ENCODE results near the gene POLH. TPM values are rescaled to one million over a fixed set of nuclear protein-coding genes. Genes with fewer than 3 reads are reported as not detected.
A peak's percentile ranks its signal among the peaks of the same experiment; 100 is the strongest.
"Not testable (repeated sequence)": the region's sequence is repeated elsewhere in the genome, so short reads cannot be mapped to it uniquely, and the experiment has no call there.

The POLH gene
- 8.2 and 16.9 TPM in 2 replicates for total RNA-seq (2014; rRNA removed; shearing (Covaris generic))

- DNase-seq (ENCODE audit: low spot score): peak; percentile 90
- in situ Hi-C loops (cut with HindIII; ENCODE audit: low sequenced_read_pairs): no loop called here
These were observed at the start of gene POLH, which contains the start of gene XPO5 for GRCh38 chr6:43575772-43576551. Gene POLH, plus strand, starts transcription at chr6:43576185. Its CDS starts 6,135 bp downstream, at chr6:43582320. Gene XPO5, minus strand, starts transcription at chr6:43576038. Its CDS starts 174 bp downstream, at chr6:43575864.

DNA sequence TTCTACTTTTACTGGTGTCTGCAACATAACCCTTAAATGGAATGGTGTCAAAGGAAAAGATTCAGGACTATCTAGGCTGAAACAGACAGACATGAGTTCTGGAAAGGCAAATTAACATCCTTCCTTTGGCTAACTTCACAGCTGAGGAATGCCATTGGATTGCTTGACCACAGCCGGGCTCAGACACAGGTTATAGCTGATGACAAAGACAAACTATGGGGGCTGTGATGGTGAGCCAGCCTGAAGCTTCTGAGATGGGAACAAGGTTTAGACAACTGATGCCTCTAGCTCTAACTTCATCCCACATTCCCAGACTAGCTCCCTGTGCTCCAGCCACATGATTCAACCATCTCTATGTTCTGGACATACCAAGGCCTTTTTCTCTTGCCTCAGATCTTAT lies 43.8 kb upstream of the POLH start:
- in situ Hi-C loops (cut with HindIII; ENCODE audit: low sequenced_read_pairs): no loop called here
- no peak for DNase-seq (ENCODE audit: low spot score)

GRCh38 chr6:43538986-43539385 lies 37.0 kb upstream of the POLH start:
- DNase-seq (ENCODE audit: low spot score); in situ Hi-C loops (cut with HindIII; ENCODE audit: low sequenced_read_pairs): not testable (repeated sequence)

GRCh38 chr6:43539409-43539808 lies 36.6 kb upstream of the POLH start:
- DNase-seq (ENCODE audit: low spot score); in situ Hi-C loops (cut with HindIII; ENCODE audit: low sequenced_read_pairs): not testable (repeated sequence)

- DNase-seq (ENCODE audit: low spot score): no peak
- in situ Hi-C loops (cut with HindIII; ENCODE audit: low sequenced_read_pairs): no loop called here
These were observed 35.5 kb upstream of the POLH start for GRCh38 chr6:43540507-43540906.

- in situ Hi-C loops (cut with HindIII; ENCODE audit: low sequenced_read_pairs): no loop called here
- DNase-seq (ENCODE audit: low spot score): no peak
These were observed 34.1 kb upstream of the POLH start for GRCh38 chr6:43541774-43542471.

DNA sequence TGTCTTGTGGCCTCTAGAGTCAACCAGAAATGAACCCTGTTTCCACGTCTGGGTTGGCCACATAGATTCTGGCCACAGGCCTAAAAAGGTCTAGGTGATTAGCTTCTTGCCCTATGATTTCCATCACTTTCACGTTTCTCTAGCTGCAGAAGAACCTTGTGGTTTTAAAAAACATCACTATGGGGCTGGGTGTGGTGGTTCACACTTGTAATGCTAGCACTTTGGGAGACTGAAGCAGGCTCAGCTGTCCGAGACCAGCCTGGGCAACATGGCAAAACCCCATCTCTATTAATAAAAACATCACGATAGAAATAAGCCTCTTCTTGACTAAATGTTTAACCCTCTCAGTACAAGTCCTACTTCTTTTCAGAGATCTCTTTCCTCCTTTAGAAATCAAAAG lies 31.5 kb upstream of the POLH start:
- in situ Hi-C loops (cut with HindIII; ENCODE audit: low sequenced_read_pairs): no loop called here
- no peak for DNase-seq (ENCODE audit: low spot score)

GRCh38 chr6:43547222-43547621 lies 28.8 kb upstream of the POLH start:
- in situ Hi-C loops (cut with HindIII; ENCODE audit: low sequenced_read_pairs): no loop called here
- peak; percentile 17 for DNase-seq (ENCODE audit: low spot score)

- DNase-seq (ENCODE audit: low spot score); in situ Hi-C loops (cut with HindIII; ENCODE audit: low sequenced_read_pairs): not testable (repeated sequence)
These were observed 18.4 kb upstream of the POLH start for GRCh38 chr6:43557620-43558019.

GRCh38 chr6:43559328-43559727 lies 16.7 kb upstream of the POLH start:
- in situ Hi-C loops (cut with HindIII; ENCODE audit: low sequenced_read_pairs): no loop called here
- DNase-seq (ENCODE audit: low spot score): no peak

- no peak for DNase-seq (ENCODE audit: low spot score)
- in situ Hi-C loops (cut with HindIII; ENCODE audit: low sequenced_read_pairs): no loop called here
These were observed 5.0 kb upstream of the POLH start for GRCh38 chr6:43570876-43571441.

GRCh38 chr6:43572015-43572414 lies 4.0 kb upstream of the POLH start:
- in situ Hi-C loops (cut with HindIII; ENCODE audit: low sequenced_read_pairs): no loop called here
- DNase-seq (ENCODE audit: low spot score): no peak

DNA sequence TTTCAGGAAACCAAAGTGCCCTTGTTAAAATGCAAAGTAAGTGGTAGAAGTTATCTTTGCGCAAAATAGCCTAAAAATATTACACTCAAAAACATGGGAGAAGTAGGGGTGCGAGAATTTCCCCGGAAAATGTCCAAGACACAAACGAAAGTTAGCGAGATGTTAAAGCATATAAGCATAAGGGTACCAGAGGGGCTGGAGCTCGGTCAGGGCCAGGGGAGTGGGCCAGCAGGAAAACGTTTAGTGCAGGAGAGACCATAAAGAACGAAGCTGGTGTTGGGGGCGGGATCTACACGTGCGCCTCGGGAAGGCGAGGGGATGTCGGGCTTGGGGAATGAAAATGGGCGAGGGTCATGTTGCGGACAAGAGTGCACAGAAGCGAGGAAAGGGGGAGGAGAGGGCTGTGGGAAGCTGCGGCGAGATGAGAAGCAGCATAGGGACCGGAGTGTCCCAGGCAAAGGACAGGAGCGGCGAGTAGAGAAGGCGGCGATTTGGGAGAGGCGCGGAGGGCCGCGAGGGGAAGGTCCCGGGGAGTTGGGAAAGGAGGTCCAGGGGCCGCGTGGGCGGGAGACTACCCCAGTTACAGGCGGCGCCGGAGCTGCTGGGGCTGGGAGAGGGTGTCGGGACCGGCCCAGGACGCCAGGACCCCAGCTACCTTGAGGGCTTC lies 747 bp upstream of the POLH start:
- in situ Hi-C loops (cut with HindIII; ENCODE audit: low sequenced_read_pairs): no loop called here
- peak; percentile 2 for DNase-seq (ENCODE audit: low spot score)

- DNase-seq (ENCODE audit: low spot score): no peak
- in situ Hi-C loops (cut with HindIII; ENCODE audit: low sequenced_read_pairs): no loop called here
These were observed 2.8 kb downstream of the POLH start for GRCh38 chr6:43578748-43579147.

GRCh38 chr6:43579171-43579570 lies 3.2 kb downstream of the POLH start:
- no peak for DNase-seq (ENCODE audit: low spot score)
- in situ Hi-C loops (cut with HindIII; ENCODE audit: low sequenced_read_pairs): no loop called here

DNA sequence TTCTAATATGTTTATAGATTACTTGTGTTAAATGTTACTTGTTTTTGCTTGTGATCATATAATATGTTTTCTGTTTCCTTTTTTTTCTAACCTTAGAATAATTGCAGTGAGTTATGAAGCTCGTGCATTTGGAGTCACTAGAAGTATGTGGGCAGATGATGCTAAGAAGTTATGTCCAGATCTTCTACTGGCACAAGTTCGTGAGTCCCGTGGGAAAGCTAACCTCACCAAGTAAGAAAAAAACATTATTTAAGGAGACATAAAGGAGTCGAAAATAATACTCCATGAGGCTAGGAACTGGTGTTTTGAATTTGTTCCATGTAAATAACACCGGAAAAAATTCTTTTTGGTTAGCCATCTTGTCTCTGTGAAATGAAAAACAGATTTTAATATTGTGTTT lies 6.9 kb downstream of the POLH start:
- in situ Hi-C loops (cut with HindIII; ENCODE audit: low sequenced_read_pairs): no loop called here
- no peak for DNase-seq (ENCODE audit: low spot score)

DNA sequence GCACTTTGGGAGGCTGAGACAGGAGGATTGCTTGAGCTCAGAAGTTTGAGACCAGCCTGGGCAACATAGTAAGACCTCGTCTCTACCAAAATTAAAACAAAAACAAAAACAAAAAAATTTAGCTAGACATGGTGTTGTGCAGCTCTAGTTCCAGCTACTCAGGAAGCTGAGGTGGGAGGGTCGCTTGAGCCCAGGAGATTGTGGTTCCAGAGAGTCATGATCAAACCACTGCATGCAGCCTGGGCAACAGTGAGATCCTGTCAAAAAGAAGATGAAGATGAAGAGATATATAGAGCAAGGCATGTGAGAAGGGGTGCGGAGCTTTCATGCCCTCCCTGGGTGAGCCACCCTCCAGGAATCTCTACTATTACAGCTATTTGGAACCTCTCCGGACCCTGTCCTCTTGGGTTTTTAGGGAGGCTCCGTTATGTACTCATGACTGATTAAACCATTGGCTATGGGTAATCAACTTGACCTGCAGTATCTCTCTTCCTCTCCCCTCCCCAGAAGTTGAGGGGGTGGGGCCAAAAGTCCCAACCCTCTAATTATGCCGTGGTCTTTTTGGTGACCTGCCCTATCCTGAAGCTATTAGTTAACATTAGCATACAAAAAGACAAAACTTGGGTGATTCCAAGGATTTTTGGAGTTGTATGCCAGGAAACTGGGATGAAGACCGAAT lies 9.0 kb downstream of the POLH start:
- DNase-seq (ENCODE audit: low spot score): no peak
- in situ Hi-C loops (cut with HindIII; ENCODE audit: low sequenced_read_pairs): no loop called here

- DNase-seq (ENCODE audit: low spot score): no peak
- in situ Hi-C loops (cut with HindIII; ENCODE audit: low sequenced_read_pairs): no loop called here
These were observed 12.2 kb downstream of the POLH start for GRCh38 chr6:43588194-43588593.

GRCh38 chr6:43589564-43589963 lies 13.6 kb downstream of the POLH start:
- in situ Hi-C loops (cut with HindIII; ENCODE audit: low sequenced_read_pairs); DNase-seq (ENCODE audit: low spot score): not testable (repeated sequence)

Measured in G401 (cell line).